ENCODE data around the gene CORO2A.
"Not testable (repeated sequence)": the region's sequence is repeated elsewhere in the genome, so short reads cannot be mapped to it uniquely, and the experiment has no call there.

Gene CORO2A

GRCh38 chr9:98134702-98135557, 57.5 kb downstream of the CORO2A start:
- no peaks in the 10 kb centered on the region for H3K9me3 ChIP-seq (ENCODE audit: insufficient read depth, low read depth, low read length)
- no peaks in the 10 kb centered on the region for H3K4me1 ChIP-seq (ENCODE audit: insufficient read depth, low read length)
- H3K9ac ChIP-seq (ENCODE audit: low read depth, low read length), result no peak overlapping the region
- H3K27me3 ChIP-seq (ENCODE audit: insufficient read depth, low read length), result no peaks in the 10 kb centered on the region
- WGBS, result 95% methylated on average over 12 of the region's 12 CpGs
- peaks cover 23% of the 10 kb centered on the region; the same call in 1 of the 2 replicates for H3K36me3 ChIP-seq (ENCODE audit: insufficient read depth, low read length)
- H3K27ac ChIP-seq (ENCODE audit: low read depth, low read length), result no peak overlapping the region
- no peak overlapping the region for H3K4me3 ChIP-seq (ENCODE audit: low read length)

GRCh38 chr9:98132806-98133631, 59.4 kb downstream of the CORO2A start:
- H3K4me1 ChIP-seq (ENCODE audit: insufficient read depth, low read length), result no peaks in the 10 kb centered on the region
- H3K27ac ChIP-seq (ENCODE audit: low read depth, low read length), result no peak overlapping the region
- 86% methylated on average over 14 of the region's 14 CpGs for WGBS
- no peaks in the 10 kb centered on the region for H3K9me3 ChIP-seq (ENCODE audit: insufficient read depth, low read depth, low read length)
- no peaks in the 10 kb centered on the region for H3K27me3 ChIP-seq (ENCODE audit: insufficient read depth, low read length)
- no peak overlapping the region for H3K9ac ChIP-seq (ENCODE audit: low read depth, low read length)
- no peak overlapping the region for H3K4me3 ChIP-seq (ENCODE audit: low read length)
- H3K36me3 ChIP-seq (ENCODE audit: insufficient read depth, low read length), result peaks cover 39% of the 10 kb centered on the region; the same call in 1 of the 2 replicates

- H3K9ac ChIP-seq (ENCODE audit: low read depth, low read length), result no peak overlapping the region
- H3K36me3 ChIP-seq (ENCODE audit: insufficient read depth, low read length), result peaks cover 42% of the 10 kb centered on the region; the same call in 1 of the 2 replicates
- H3K4me1 ChIP-seq (ENCODE audit: insufficient read depth, low read length), result no peaks in the 10 kb centered on the region
- WGBS, result 93% methylated on average over 9 of the region's 9 CpGs
- H3K4me3 ChIP-seq (ENCODE audit: low read length), result no peak overlapping the region
- H3K9me3 ChIP-seq (ENCODE audit: insufficient read depth, low read depth, low read length), result no peaks in the 10 kb centered on the region
- no peak overlapping the region for H3K27ac ChIP-seq (ENCODE audit: low read depth, low read length)
- H3K27me3 ChIP-seq (ENCODE audit: insufficient read depth, low read length), result no peaks in the 10 kb centered on the region
These were observed 60.3 kb downstream of the CORO2A start for GRCh38 chr9:98132158-98132557.

GRCh38 chr9:98130576-98131228, 61.7 kb downstream of the CORO2A start:
- Histone ChIP-seq H3K4me3 (ENCODE audit: low read length) (no peak overlapping the region), H3K36me3 (ENCODE audit: insufficient read depth, low read length) (peaks cover 53% of the 10 kb centered on the region), H3K27ac (ENCODE audit: low read depth, low read length) (no peak overlapping the region), H3K9me3 (ENCODE audit: insufficient read depth, low read depth, low read length) (no peaks in the 10 kb centered on the region), H3K27me3 (ENCODE audit: insufficient read depth, low read length) (no peaks in the 10 kb centered on the region), H3K4me1 (ENCODE audit: insufficient read depth, low read length) (no peaks in the 10 kb centered on the region), H3K9ac (ENCODE audit: low read depth, low read length) (no peak overlapping the region)
- 96% methylated on average over 13 of the region's 13 CpGs for WGBS

- H3K4me3 ChIP-seq (ENCODE audit: low read length); H3K9ac ChIP-seq (ENCODE audit: low read depth, low read length); H3K9me3 ChIP-seq (ENCODE audit: insufficient read depth, low read depth, low read length); H3K27ac ChIP-seq (ENCODE audit: low read depth, low read length); H3K27me3 ChIP-seq (ENCODE audit: insufficient read depth, low read length); H3K4me1 ChIP-seq (ENCODE audit: insufficient read depth, low read length): not testable (repeated sequence)
- WGBS, result 96% methylated on average over 4 of the region's 4 CpGs
- H3K36me3 ChIP-seq (ENCODE audit: insufficient read depth, low read length), result peaks cover 54% of the 10 kb centered on the region
These were observed 62.4 kb downstream of the CORO2A start for GRCh38 chr9:98130060-98130459.

- 88% methylated on average over 10 of the region's 10 CpGs for WGBS
- Histone ChIP-seq H3K36me3 (ENCODE audit: insufficient read depth, low read length) (peaks cover 57% of the 10 kb centered on the region), H3K27me3 (ENCODE audit: insufficient read depth, low read length) (no peaks in the 10 kb centered on the region), H3K4me3 (ENCODE audit: low read length) (no peak overlapping the region), H3K27ac (ENCODE audit: low read depth, low read length) (no peak overlapping the region), H3K9ac (ENCODE audit: low read depth, low read length) (no peak overlapping the region), H3K9me3 (ENCODE audit: insufficient read depth, low read depth, low read length) (no peaks in the 10 kb centered on the region), H3K4me1 (ENCODE audit: insufficient read depth, low read length) (no peaks in the 10 kb centered on the region)
These were observed 63.0 kb downstream of the CORO2A start for GRCh38 chr9:98129451-98129881.

- H3K9me3 ChIP-seq (ENCODE audit: insufficient read depth, low read depth, low read length), result no peaks in the 10 kb centered on the region
- no peak overlapping the region for H3K27ac ChIP-seq (ENCODE audit: low read depth, low read length)
- peaks cover 54% of the 10 kb centered on the region for H3K36me3 ChIP-seq (ENCODE audit: insufficient read depth, low read length)
- 94% methylated on average over 16 of the region's 16 CpGs for WGBS
- H3K4me1 ChIP-seq (ENCODE audit: insufficient read depth, low read length), result no peaks in the 10 kb centered on the region
- no peak overlapping the region for H3K4me3 ChIP-seq (ENCODE audit: low read length)
- no peaks in the 10 kb centered on the region for H3K27me3 ChIP-seq (ENCODE audit: insufficient read depth, low read length)
- H3K9ac ChIP-seq (ENCODE audit: low read depth, low read length), result no peak overlapping the region
These were observed 64.1 kb downstream of the CORO2A start for GRCh38 chr9:98128316-98128715.

GRCh38 chr9:98127226-98127625, 65.2 kb downstream of the CORO2A start:
- no peak overlapping the region for H3K27ac ChIP-seq (ENCODE audit: low read depth, low read length)
- H3K4me1 ChIP-seq (ENCODE audit: insufficient read depth, low read length), result no peaks in the 10 kb centered on the region
- H3K36me3 ChIP-seq (ENCODE audit: insufficient read depth, low read length), result peaks cover 48% of the 10 kb centered on the region
- H3K9ac ChIP-seq (ENCODE audit: low read depth, low read length), result no peak overlapping the region
- WGBS, result 97% methylated on average over 8 of the region's 8 CpGs
- no peak overlapping the region for H3K4me3 ChIP-seq (ENCODE audit: low read length)
- no peaks in the 10 kb centered on the region for H3K27me3 ChIP-seq (ENCODE audit: insufficient read depth, low read length)
- no peaks in the 10 kb centered on the region for H3K9me3 ChIP-seq (ENCODE audit: insufficient read depth, low read depth, low read length)

- H3K4me1 ChIP-seq (ENCODE audit: insufficient read depth, low read length), result no peaks in the 10 kb centered on the region
- no peak overlapping the region for H3K9ac ChIP-seq (ENCODE audit: low read depth, low read length)
- 94% methylated on average over 15 of the region's 15 CpGs for WGBS
- no peak overlapping the region for H3K27ac ChIP-seq (ENCODE audit: low read depth, low read length)
- peaks cover 42% of the 10 kb centered on the region for H3K36me3 ChIP-seq (ENCODE audit: insufficient read depth, low read length)
- no peak overlapping the region for H3K4me3 ChIP-seq (ENCODE audit: low read length)
- H3K9me3 ChIP-seq (ENCODE audit: insufficient read depth, low read depth, low read length), result no peaks in the 10 kb centered on the region
- H3K27me3 ChIP-seq (ENCODE audit: insufficient read depth, low read length), result no peaks in the 10 kb centered on the region
These were observed 67.6 kb downstream of the CORO2A start for GRCh38 chr9:98124637-98125426.

- H3K4me1 ChIP-seq (ENCODE audit: insufficient read depth, low read length); H3K9me3 ChIP-seq (ENCODE audit: insufficient read depth, low read depth, low read length); H3K27me3 ChIP-seq (ENCODE audit: insufficient read depth, low read length); H3K4me3 ChIP-seq (ENCODE audit: low read length); H3K9ac ChIP-seq (ENCODE audit: low read depth, low read length); H3K27ac ChIP-seq (ENCODE audit: low read depth, low read length): not testable (repeated sequence)
- WGBS, result 96% methylated on average over 13 of the region's 13 CpGs
- H3K36me3 ChIP-seq (ENCODE audit: insufficient read depth, low read length), result peaks cover 36% of the 10 kb centered on the region
These were observed 68.3 kb downstream of the CORO2A start for GRCh38 chr9:98124091-98124490.
